Nephron (organoid): Measurements from ENCODE around the gene ACSM3.
"Not testable (repeated sequence)": the region's sequence is repeated elsewhere in the genome, so short reads cannot be mapped to it uniquely, and the experiment has no call there.

Experiments used
- H3K27ac Mint-ChIP-seq, 3 experiments: 2 replicates each; pipeline ENCODE4 v1.8.0; 2020; ENCODE audit warnings: mixed read lengths in 3 of 3, mild to moderate bottlenecking in 2 of 3, moderate library complexity in 1 of 3
- H3K27me3 Mint-ChIP-seq: 2 replicates; pipeline ENCODE4 v1.8.0; 2021; ENCODE audit warnings: low read depth, mild to moderate bottlenecking, moderate library complexity, mixed read lengths
- H3K36me3 Mint-ChIP-seq: 2 replicates; pipeline ENCODE4 v1.8.0; 2020; ENCODE audit warnings: low read depth, mixed read lengths
- H3K4me1 Mint-ChIP-seq: 2 replicates; pipeline ENCODE4 v1.8.0; 2020; ENCODE audit warnings: mixed read lengths
- H3K4me3 Mint-ChIP-seq, 3 experiments: 2 replicates each; pipeline ENCODE4 v1.8.0; 2020; ENCODE audit warnings: mild to moderate bottlenecking in 3 of 3, mixed read lengths in 3 of 3, moderate library complexity in 2 of 3
- H3K9me3 Mint-ChIP-seq: 2 replicates; pipeline ENCODE4 v1.8.0; 2020; ENCODE audit warnings: mixed read lengths
- CTCF ChIP-seq, 3 experiments: fragments of 200-600 bp; sonication (generic); IDR thresholded peaks; one replicate each; pipeline ENCODE4 v1.5.0; 2021; ENCODE audit warnings: antibody characterized with exemption in 3 of 3; ENCODE audit not compliant: unreplicated experiment in 3 of 3

ACSM3 gene

GRCh38 chr16:20761175-20761574 lies 2.6 kb upstream of the ACSM3 start:
- no peak for TF ChIP-seq CTCF (IDR thresholded peaks at IDR 0.05; ENCODE audit: unreplicated experiment in 3 of 3)
- no peak overlapping the region for H3K4me3 Mint-ChIP-seq
- peaks cover 17% of the 10 kb centered on the region for H3K9me3 Mint-ChIP-seq
- H3K4me1 Mint-ChIP-seq = no peaks in the 10 kb centered on the region
- H3K27me3 Mint-ChIP-seq = no peaks in the 10 kb centered on the region
- H3K36me3 Mint-ChIP-seq = peaks cover 18% of the 10 kb centered on the region
- peak overlapping the region in 2 of 3 experiments; percentile 95 to 96 for H3K27ac Mint-ChIP-seq

GRCh38 chr16:20762404-20763123 lies 1.2 kb upstream of the ACSM3 start:
- Mint-ChIP-seq H3K9me3 (peaks cover 17% of the 10 kb centered on the region), H3K27me3 (no peaks in the 10 kb centered on the region), H3K27ac (peak overlapping the region; percentile 79 to 94 (median 93)), H3K4me3 (peak overlapping the region in 1 of 3 experiments; percentile 7), H3K36me3 (peaks cover 18% of the 10 kb centered on the region), H3K4me1 (no peaks in the 10 kb centered on the region)
- TF ChIP-seq CTCF (IDR thresholded peaks at IDR 0.05; ENCODE audit: unreplicated experiment in 3 of 3) = no peak

GRCh38 chr16:20764448-20764847 lies 634 bp downstream of the ACSM3 start:
- peak overlapping the region in 1 of 3 experiments; percentile 16 for H3K4me3 Mint-ChIP-seq

GRCh38 chr16:20765732-20766131 lies 1.9 kb downstream of the ACSM3 start:
- H3K36me3 Mint-ChIP-seq = peaks cover 14% of the 10 kb centered on the region
- no peaks in the 10 kb centered on the region for H3K27me3 Mint-ChIP-seq
- no peaks in the 10 kb centered on the region for H3K4me1 Mint-ChIP-seq
- H3K27ac Mint-ChIP-seq = peak overlapping the region in 1 of 3 experiments; percentile 72
- TF ChIP-seq CTCF (IDR thresholded peaks at IDR 0.05; ENCODE audit: unreplicated experiment in 3 of 3) = no peak
- peaks cover 14% of the 10 kb centered on the region for H3K9me3 Mint-ChIP-seq
- peak overlapping the region in 1 of 3 experiments; percentile 0 for H3K4me3 Mint-ChIP-seq

More at GRCh38 chr16:20764448-20764847, 634 bp downstream of the ACSM3 start:
- Mint-ChIP-seq H3K27ac (peak overlapping the region in 2 of 3 experiments; percentile 41 to 72), H3K36me3 (peaks cover 18% of the 10 kb centered on the region), H3K9me3 (peaks cover 17% of the 10 kb centered on the region)
- not testable (repeated sequence) for H3K4me1 Mint-ChIP-seq, H3K27me3 Mint-ChIP-seq

- Mint-ChIP-seq H3K27ac (no peak overlapping the region), H3K36me3 (peaks cover 13% of the 10 kb centered on the region), H3K4me3 (no peak overlapping the region), H3K4me1 (no peaks in the 10 kb centered on the region), H3K9me3 (peaks cover 13% of the 10 kb centered on the region), H3K27me3 (no peaks in the 10 kb centered on the region)
- no peak for TF ChIP-seq CTCF (IDR thresholded peaks at IDR 0.05; ENCODE audit: unreplicated experiment in 3 of 3)
Observed at GRCh38 chr16:20766294-20766693, 2.5 kb downstream of the ACSM3 start.

GRCh38 chr16:20767577-20767976 lies 3.8 kb downstream of the ACSM3 start:
- Mint-ChIP-seq H3K27ac (no peak overlapping the region), H3K27me3 (no peaks in the 10 kb centered on the region), H3K36me3 (peaks cover 8% of the 10 kb centered on the region), H3K9me3 (peaks cover 3% of the 10 kb centered on the region), H3K4me3 (no peak overlapping the region), H3K4me1 (no peaks in the 10 kb centered on the region)
- no peak for TF ChIP-seq CTCF (IDR thresholded peaks at IDR 0.05; ENCODE audit: unreplicated experiment in 3 of 3)
